HUES6 (cell line): ENCODE measurements around the gene KCNA5.

Experiments used
- H3K27ac ChIP-seq: 2 replicates; pipeline ENCODE4 v1.7.0; 2013; ENCODE audit warnings: low read depth, mild to moderate bottlenecking, low read length, inconsistent platforms
- H3K27me3 ChIP-seq: 2 replicates; pipeline ENCODE4 v1.6.1; 2013; ENCODE audit warnings: low read length; ENCODE audit not compliant: control insufficient read depth, insufficient read depth
- H3K36me3 ChIP-seq: 2 replicates; pipeline ENCODE4 v1.6.1; 2013; ENCODE audit warnings: low read length; ENCODE audit not compliant: control insufficient read depth, insufficient read depth
- H3K4me1 ChIP-seq: 2 replicates; pipeline ENCODE4 v1.6.1; 2013; ENCODE audit warnings: low read length; ENCODE audit not compliant: control insufficient read depth, insufficient read depth
- H3K4me3 ChIP-seq: 2 replicates; pipeline ENCODE4 v1.5.1; 2013; ENCODE audit warnings: low read depth, low read length
- H3K9ac ChIP-seq: one replicate; pipeline ENCODE4 v1.6.1; 2013; ENCODE audit warnings: mild to moderate bottlenecking, low read length
- H3K9me3 ChIP-seq: 2 replicates; pipeline ENCODE4 v1.6.1; 2013; ENCODE audit warnings: low read depth, low read length; ENCODE audit not compliant: control insufficient read depth, insufficient read depth

Gene KCNA5

GRCh38 chr12:5063149-5063548 lies 19.5 kb downstream of the KCNA5 start:
- Histone ChIP-seq H3K27ac (no peak overlapping the region), H3K27me3 (peaks cover 4% of the 10 kb centered on the region; the same call in 1 of the 2 replicates), H3K4me3 (no peak overlapping the region), H3K4me1 (no peaks in the 10 kb centered on the region), H3K9me3 (no peaks in the 10 kb centered on the region), H3K9ac (no peak overlapping the region), H3K36me3 (no peaks in the 10 kb centered on the region)

- Histone ChIP-seq H3K4me3 (no peak overlapping the region), H3K4me1 (no peaks in the 10 kb centered on the region), H3K9ac (no peak overlapping the region), H3K9me3 (no peaks in the 10 kb centered on the region), H3K27ac (no peak overlapping the region), H3K27me3 (peaks cover 4% of the 10 kb centered on the region; the same call in 1 of the 2 replicates), H3K36me3 (no peaks in the 10 kb centered on the region)
These were observed 21.3 kb downstream of the KCNA5 start for GRCh38 chr12:5064913-5065490.

DNA sequence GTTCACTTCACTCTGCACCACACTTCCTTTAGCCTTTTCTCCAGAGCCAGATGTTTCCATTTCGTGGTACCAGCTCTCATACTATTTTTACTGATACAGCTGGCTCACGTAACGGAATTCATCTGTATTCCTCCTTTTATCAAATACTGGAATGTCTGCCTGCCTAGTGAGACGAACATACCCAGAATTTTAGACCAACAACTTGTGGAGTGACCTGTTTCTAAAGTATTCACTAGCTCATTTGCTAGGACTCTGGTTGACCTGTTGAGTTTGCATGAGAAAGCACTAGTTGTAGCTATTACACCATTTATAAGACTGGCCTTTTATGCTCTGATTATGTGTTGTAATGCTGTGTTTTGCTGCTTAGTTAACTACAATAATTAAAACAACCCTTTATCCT lies 22.6 kb downstream of the KCNA5 start:
- Histone ChIP-seq H3K36me3 (no peaks in the 10 kb centered on the region), H3K27me3 (peaks cover 4% of the 10 kb centered on the region; the same call in 1 of the 2 replicates), H3K9me3 (no peaks in the 10 kb centered on the region), H3K27ac (no peak overlapping the region), H3K4me1 (peaks cover 3% of the 10 kb centered on the region), H3K4me3 (no peak overlapping the region), H3K9ac (no peak overlapping the region)

DNA sequence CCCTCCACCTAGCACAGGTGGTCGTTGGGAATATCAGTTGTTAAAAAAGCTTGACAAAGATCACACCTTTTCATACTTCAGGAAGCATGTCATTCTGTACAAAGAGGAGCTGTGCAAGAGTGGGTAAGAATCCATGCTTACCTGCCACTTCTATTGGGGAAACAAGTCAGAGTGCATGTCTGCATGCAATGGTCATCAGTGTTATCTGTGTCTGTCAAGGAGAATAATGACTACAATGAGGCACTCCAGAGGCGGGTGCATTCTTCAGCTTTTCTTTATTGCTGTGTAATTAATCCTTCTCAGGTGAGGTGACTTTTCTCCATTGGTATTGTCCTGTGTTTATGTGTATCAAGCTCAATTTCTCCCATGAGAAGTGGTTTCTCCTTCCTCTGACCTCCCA lies 24.4 kb downstream of the KCNA5 start:
- H3K27ac ChIP-seq, result no peak overlapping the region

GRCh38 chr12:5068619-5069018 lies 24.9 kb downstream of the KCNA5 start:
- no peaks in the 10 kb centered on the region for H3K36me3 ChIP-seq
- peaks cover 8% of the 10 kb centered on the region for H3K4me1 ChIP-seq
- no peak overlapping the region for H3K27ac ChIP-seq
- no peak overlapping the region for H3K4me3 ChIP-seq
- H3K9ac ChIP-seq, result no peak overlapping the region
- H3K9me3 ChIP-seq, result no peaks in the 10 kb centered on the region
- peaks cover 3% of the 10 kb centered on the region; the same call in 1 of the 2 replicates for H3K27me3 ChIP-seq

More for the DNA sequence above, 24.4 kb downstream of the KCNA5 start:
- Histone ChIP-seq H3K4me3 (no peak overlapping the region), H3K9ac (no peak overlapping the region), H3K9me3 (no peaks in the 10 kb centered on the region), H3K36me3 (no peaks in the 10 kb centered on the region), H3K27me3 (peaks cover 4% of the 10 kb centered on the region; the same call in 1 of the 2 replicates), H3K4me1 (peaks cover 8% of the 10 kb centered on the region)

- Histone ChIP-seq H3K27me3 (no peaks in the 10 kb centered on the region), H3K9me3 (no peaks in the 10 kb centered on the region), H3K4me1 (peaks cover 8% of the 10 kb centered on the region), H3K36me3 (no peaks in the 10 kb centered on the region), H3K4me3 (no peak overlapping the region), H3K9ac (no peak overlapping the region), H3K27ac (no peak overlapping the region)
These were observed 26.4 kb downstream of the KCNA5 start for GRCh38 chr12:5070090-5070489.

- no peak overlapping the region for H3K9ac ChIP-seq
- peaks cover 8% of the 10 kb centered on the region for H3K4me1 ChIP-seq
- no peak overlapping the region for H3K27ac ChIP-seq
- H3K4me3 ChIP-seq, result no peak overlapping the region
- no peaks in the 10 kb centered on the region for H3K27me3 ChIP-seq
- H3K9me3 ChIP-seq, result no peaks in the 10 kb centered on the region
- H3K36me3 ChIP-seq, result no peaks in the 10 kb centered on the region
These were observed 27.8 kb downstream of the KCNA5 start for GRCh38 chr12:5071496-5071895.

- peaks cover 8% of the 10 kb centered on the region for H3K4me1 ChIP-seq
- H3K27ac ChIP-seq, result no peak overlapping the region
- no peaks in the 10 kb centered on the region for H3K9me3 ChIP-seq
- no peaks in the 10 kb centered on the region for H3K27me3 ChIP-seq
- H3K4me3 ChIP-seq, result no peak overlapping the region
- no peak overlapping the region for H3K9ac ChIP-seq
- no peaks in the 10 kb centered on the region for H3K36me3 ChIP-seq
These were observed 28.6 kb downstream of the KCNA5 start for GRCh38 chr12:5072311-5072710.

GRCh38 chr12:5073054-5073453 lies 29.4 kb downstream of the KCNA5 start:
- peaks cover 8% of the 10 kb centered on the region for H3K4me1 ChIP-seq
- H3K9me3 ChIP-seq, result no peaks in the 10 kb centered on the region
- H3K27me3 ChIP-seq, result no peaks in the 10 kb centered on the region
- H3K9ac ChIP-seq, result no peak overlapping the region
- no peaks in the 10 kb centered on the region for H3K36me3 ChIP-seq
- no peak overlapping the region for H3K4me3 ChIP-seq
- H3K27ac ChIP-seq, result no peak overlapping the region

- H3K9ac ChIP-seq, result no peak overlapping the region
- H3K4me3 ChIP-seq, result no peak overlapping the region
- peaks cover 8% of the 10 kb centered on the region for H3K4me1 ChIP-seq
- H3K36me3 ChIP-seq, result no peaks in the 10 kb centered on the region
- H3K27ac ChIP-seq, result no peak overlapping the region
- H3K9me3 ChIP-seq, result no peaks in the 10 kb centered on the region
- H3K27me3 ChIP-seq, result no peaks in the 10 kb centered on the region
These were observed 30.2 kb downstream of the KCNA5 start for GRCh38 chr12:5073853-5074252.

- Histone ChIP-seq H3K4me1 (peaks cover 7% of the 10 kb centered on the region), H3K9me3 (no peaks in the 10 kb centered on the region), H3K36me3 (no peaks in the 10 kb centered on the region), H3K4me3 (no peak overlapping the region), H3K27ac (no peak overlapping the region), H3K27me3 (no peaks in the 10 kb centered on the region), H3K9ac (no peak overlapping the region)
These were observed 33.1 kb downstream of the KCNA5 start for GRCh38 chr12:5076761-5077160.
